HG03097 (cell line): Measurements from ENCODE around the gene TEX19.

Source experiments
- ATAC-seq: cut with Tn5 transposase; IDR thresholded peaks from one replicate; pipeline ENCODE4 v1.9.1; 2021; ENCODE audit not compliant: unreplicated experiment, low FRiP score

The TEX19 gene

DNA sequence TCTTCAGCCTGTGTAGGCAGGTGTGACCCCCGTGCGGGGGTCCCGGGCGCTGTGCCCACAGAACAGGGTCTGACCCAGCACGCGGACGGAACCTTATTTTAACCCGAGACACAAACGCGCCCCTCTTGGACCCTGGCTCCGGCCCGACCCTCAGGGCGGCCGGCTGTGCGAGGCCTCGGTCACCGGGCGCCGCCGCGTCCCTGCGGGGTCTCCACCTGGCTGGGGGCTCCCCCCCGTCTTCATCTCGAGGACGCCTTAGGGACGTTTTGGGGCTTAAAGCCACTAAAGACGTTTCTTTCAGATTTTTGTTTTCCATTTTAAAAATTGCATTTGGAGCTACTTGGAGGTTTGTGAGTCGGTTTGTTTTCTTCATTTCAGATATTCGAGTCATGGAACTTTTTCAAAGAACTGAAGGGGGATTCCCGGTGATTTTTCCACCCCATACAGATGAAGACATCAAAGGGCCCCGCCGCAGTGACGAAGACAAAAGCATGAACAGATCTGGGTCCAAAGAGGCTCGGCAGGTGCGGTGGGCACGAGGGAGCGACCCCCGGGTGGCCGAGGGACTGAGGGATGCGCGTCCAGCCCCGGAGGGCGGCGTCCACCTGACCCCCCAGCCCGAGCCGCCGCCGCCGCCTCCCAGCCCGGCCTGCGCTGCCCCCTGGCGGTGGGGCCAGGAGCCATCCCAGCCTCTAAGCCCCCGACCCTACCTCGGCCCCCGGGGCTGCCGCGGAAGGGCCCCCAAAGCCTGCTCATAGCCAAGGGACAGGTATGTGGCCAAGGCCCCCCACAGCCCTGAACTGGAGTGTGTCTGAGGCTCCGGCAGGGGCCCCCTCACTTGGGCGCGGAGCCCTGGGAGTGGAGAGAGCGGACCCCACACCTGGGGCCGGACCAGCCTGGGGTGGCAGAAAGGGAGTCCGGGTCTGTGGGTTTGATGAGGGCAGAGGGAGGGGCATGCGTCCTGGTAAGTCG, 37.8 kb upstream of the TEX19 start:
- ATAC-seq = no peak

- no peak for ATAC-seq
Observed at GRCh38 chr17:82321947-82322466, 37.0 kb upstream of the TEX19 start.

DNA sequence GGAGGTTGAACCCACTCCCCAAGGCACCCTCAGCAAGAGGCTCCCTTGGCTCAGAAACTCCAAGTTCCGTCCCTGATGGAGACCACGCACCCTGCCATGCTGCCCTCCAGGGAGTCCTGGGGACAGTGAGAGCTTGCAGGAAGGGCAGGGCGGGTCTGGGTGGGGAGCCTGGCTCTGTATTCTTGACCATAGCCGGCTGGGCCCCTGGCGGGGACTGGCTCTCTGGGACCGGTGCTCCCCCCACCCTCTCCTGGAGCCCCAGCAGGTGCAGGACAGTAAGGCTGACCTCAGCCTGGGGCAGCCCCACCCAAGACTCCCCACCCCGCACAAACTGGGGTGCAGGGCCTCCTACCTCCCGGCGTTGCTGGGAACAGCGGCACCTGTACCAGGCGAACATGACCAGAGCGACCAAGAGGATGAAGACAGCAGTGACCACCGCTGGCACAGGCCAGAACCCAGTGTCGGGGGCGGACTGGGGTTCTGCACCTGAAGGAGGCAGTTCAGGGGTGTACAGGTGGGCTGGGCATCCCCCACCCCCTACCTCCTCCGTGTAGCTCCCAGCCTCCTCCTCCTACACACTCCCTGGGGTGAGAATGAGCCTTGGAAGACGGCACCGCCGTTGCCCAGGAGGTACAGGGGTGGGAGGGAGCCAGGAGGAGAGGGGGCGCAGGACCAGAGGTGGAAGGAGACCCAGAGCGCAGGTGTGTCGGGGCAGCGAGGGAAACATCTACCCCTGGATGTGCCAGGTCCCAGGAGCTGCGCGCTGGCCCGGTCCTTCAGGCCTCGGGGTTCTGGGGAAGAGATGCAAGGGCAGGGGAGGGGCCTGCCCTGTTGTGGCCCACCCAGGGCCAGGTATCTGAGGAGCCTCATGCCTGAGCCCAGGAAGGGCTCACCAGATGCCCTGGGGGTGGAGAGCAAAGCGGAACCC, 36.3 kb upstream of the TEX19 start:
- no peak for ATAC-seq

- ATAC-seq = no peak
Observed at GRCh38 chr17:82323514-82324234, 35.4 kb upstream of the TEX19 start.

GRCh38 chr17:82324566-82325285, 34.3 kb upstream of the TEX19 start:
- no peak for ATAC-seq

- no peak for ATAC-seq
Observed at GRCh38 chr17:82325286-82326180, 33.5 kb upstream of the TEX19 start.

DNA sequence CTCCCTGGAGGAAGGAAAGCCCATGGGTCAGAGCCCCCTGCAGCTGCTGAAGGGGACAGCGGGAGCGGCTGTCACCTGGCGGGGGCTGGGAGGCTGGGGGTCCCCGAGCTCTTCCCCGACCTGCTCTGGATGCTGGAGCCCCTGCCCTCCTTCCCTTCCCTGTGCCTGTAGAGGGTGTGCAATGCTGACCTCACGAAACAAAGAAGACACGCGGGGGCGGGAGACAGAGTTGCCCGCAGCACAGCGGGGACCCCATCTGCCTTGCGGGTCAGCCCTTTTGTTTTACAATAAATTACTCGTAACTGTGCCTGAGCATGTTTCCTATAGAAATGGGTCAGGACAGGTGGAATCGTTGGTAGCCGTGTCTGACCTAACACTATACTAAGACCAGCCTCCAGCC, 31.8 kb upstream of the TEX19 start:
- ATAC-seq = no peak

DNA sequence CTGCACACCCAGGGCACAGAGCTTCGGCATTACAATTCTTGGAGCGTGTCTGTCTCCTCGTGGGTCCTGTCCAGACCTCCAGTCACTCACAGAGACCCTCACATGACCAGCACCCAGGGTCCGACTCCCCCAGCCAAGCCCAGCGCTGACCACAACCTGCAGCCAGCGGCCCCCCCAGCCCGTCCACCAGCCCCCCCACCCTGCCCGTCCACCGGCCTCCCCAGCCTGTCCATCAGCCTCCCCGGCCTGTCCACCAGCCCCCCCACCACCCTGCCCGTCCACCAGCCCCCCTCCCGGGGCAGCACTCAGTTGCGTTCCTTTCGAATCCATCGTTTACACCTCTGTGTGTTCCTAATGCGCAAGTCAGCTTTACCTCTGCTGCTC, 31.3 kb upstream of the TEX19 start:
- no peak for ATAC-seq

- no peak for ATAC-seq
Observed at GRCh38 chr17:82328141-82328993, 30.7 kb upstream of the TEX19 start.

GRCh38 chr17:82328994-82329507, 30.0 kb upstream of the TEX19 start:
- no peak for ATAC-seq

DNA sequence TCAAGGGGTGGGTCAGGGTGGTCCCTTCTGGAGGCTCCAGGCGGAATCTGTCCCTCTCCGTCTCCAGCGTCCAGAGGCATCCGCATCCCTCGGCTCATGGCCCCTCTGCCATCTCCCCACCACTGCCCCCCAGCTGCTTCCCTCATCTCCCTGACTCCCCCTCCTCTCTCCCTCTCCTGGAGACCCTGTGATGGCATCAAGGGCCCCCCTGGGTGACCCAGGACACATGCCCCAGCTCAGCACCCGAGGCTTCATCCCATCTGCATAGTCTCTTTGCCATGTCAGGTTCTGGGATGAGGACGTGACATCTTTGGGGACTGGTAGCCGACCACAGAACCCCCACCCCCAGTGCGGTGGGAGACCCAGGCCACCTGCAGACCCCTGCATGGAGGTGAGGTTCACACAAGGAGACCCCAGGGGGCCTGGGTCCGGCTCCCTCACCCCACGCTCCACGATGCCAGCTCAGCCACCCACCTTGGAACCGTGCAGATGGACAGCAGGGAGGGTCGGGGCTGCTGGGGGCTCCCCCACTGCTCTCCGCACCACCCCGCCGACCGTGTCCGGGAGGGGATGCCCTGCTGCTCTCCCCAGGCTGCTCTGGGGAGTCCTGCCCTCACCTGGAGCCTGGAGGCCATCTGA, 29.2 kb upstream of the TEX19 start:
- no peak for ATAC-seq

DNA sequence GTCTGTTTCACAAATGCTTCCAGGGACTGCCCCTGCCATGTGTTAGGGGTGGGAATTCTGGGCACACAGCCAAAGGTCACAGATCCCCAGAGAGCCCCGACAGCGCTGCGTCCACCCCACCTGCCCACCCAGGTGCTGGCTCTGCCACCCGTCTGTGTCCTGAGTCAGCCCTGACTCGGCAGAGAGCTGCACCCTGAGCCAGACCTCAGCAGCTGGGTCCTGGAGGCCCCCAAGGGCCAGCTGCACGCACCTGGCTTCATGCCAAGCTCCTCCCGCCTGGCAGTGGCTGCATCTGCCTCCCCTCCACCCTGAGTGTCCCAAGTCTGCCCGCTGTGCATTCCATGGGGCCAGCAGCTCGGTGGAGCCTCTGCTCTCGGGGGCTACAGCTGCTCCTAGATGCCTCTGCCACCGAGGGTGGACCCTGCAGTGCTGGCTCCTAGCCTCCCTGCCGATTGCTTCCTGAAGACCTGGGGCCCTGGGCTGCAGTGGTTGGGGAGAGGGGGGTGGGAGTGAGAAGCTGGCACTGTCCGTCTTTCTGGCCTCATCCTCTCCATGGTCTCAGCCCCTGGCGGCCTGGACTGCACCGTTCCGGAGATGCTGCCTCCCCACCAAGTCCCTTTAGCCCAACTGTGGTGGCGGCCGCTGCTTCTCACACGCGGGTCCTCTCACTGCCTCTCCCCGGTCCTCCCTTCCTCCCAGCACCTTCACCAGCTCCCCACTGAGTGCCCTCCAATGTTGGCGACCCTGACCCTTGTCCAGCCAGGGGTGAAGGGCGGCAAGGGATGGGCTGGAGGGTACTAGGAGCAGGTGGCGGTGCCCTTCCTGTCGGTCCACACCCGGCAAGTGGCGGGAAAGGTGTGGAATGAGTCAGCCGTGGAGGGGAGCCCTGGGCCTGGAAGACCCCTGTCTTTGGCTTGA, 28.5 kb upstream of the TEX19 start:
- ATAC-seq = no peak

- no peak for ATAC-seq
Observed at GRCh38 chr17:82331345-82331939, 27.6 kb upstream of the TEX19 start.

DNA sequence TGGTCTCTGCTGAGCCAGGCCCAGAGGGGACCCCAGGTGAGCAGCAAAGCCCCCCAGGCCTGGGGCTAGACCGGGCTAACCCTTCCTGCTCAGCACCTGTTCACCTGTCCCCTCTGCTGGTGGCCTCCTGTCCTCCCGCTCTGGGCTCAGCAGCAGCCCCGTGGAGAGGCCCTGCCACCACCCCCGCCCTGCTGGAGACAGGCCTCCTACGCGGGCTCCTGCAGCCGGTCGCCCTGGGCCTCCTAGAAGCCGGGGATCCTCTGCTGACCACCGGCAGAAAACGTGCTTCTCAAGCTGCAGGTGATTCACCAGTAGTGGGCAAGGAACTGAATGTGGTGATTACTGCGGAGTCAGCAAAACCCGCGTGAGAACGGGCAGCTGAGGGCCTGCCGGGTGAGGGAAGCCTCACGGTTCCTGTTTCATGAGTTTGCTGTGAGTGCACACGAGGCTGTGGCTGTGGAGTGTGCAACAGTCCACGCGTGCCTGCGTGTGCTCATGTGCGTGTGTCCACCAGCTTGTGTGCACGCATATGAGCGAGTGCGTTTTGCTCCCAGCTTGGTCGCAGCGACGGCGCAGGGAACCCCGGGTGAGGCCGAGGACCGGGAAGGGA, 26.3 kb upstream of the TEX19 start:
- ATAC-seq = no peak
